GM21360 (cell line): Measurements from ENCODE around the gene MRPS10.
"Not testable (repeated sequence)": the region's sequence is repeated elsewhere in the genome, so short reads cannot be mapped to it uniquely, and the experiment has no call there.

ENCODE experiments used
- ATAC-seq: cut with Tn5 transposase; IDR thresholded peaks from one replicate; pipeline ENCODE4 v1.9.1; 2021; ENCODE audit warnings: mild to moderate bottlenecking, moderate library complexity; ENCODE audit not compliant: unreplicated experiment

The MRPS10 gene

GRCh38 chr6:42179261-42179944, 38.3 kb downstream of the MRPS10 start:
- ATAC-seq = no peak

- ATAC-seq = no peak
Measured at GRCh38 chr6:42177514-42178364, 39.9 kb downstream of the MRPS10 start.

GRCh38 chr6:42176981-42177380, 40.7 kb downstream of the MRPS10 start:
- ATAC-seq = no peak

GRCh38 chr6:42175860-42176259, 41.8 kb downstream of the MRPS10 start:
- no peak for ATAC-seq

GRCh38 chr6:42173101-42173500, 44.6 kb downstream of the MRPS10 start, which contains the start of gene GUCA1A:
TSS of gene GUCA1A (plus strand) at chr6:42173364. CDS start at chr6:42173614, 250 bp downstream.
- no peak for ATAC-seq

GRCh38 chr6:42171813-42172581, 45.7 kb downstream of the MRPS10 start:
- no peak for ATAC-seq

GRCh38 chr6:42169780-42170179, 47.9 kb downstream of the MRPS10 start:
- not testable (repeated sequence) for ATAC-seq

- ATAC-seq = no peak
Measured at GRCh38 chr6:42168650-42169049, 49.0 kb downstream of the MRPS10 start.

GRCh38 chr6:42166444-42167141, 51.1 kb downstream of the MRPS10 start:
- ATAC-seq = no peak

GRCh38 chr6:42165016-42165415, 52.6 kb downstream of the MRPS10 start:
- no peak for ATAC-seq

- ATAC-seq = no peak
Measured at GRCh38 chr6:42163981-42164380, 53.7 kb downstream of the MRPS10 start.

- no peak for ATAC-seq
Measured at GRCh38 chr6:42162812-42163211, 54.8 kb downstream of the MRPS10 start.

- no peak for ATAC-seq
Measured at GRCh38 chr6:42162384-42162783, 55.3 kb downstream of the MRPS10 start.

- no peak for ATAC-seq
Measured at GRCh38 chr6:42159431-42160024, 58.1 kb downstream of the MRPS10 start.

- no peak for ATAC-seq
Measured at GRCh38 chr6:42158631-42159030, 59.0 kb downstream of the MRPS10 start.

GRCh38 chr6:42158011-42158410, 59.6 kb downstream of the MRPS10 start:
- no peak for ATAC-seq
